Endothelial cell of umbilical vein (primary cell): ENCODE data around the gene AKAP13.

Experiments used
- CTCF ChIP-seq, 2 donors: IDR thresholded peaks; 1 replicate in 1 of 2; 2 replicates in 1 of 2; pipeline ENCODE4 v1.5.1; 2011; ENCODE audit warnings: low read length in 2 of 2, mild to moderate bottlenecking in 2 of 2, moderate library complexity in 2 of 2, control low read depth in 1 of 2, inconsistent platforms in 1 of 2, low read depth in 1 of 2; ENCODE audit not compliant: insufficient read depth in 1 of 2; ENCODE audit errors: extremely low read depth in 1 of 2
- POLR2AphosphoS5 ChIP-seq: IDR thresholded peaks from 2 replicates; pipeline ENCODE4 v1.6.1; 2012; ENCODE audit warnings: low read depth, mild to moderate bottlenecking, control low read depth, low read length, moderate library complexity; ENCODE audit not compliant: insufficient read depth

GRCh38 chr15:85772668-85773067 lies 392.3 kb downstream of the AKAP13 start:
- TF ChIP-seq POLR2AphosphoS5 (no peak), CTCF (IDR thresholded peaks at IDR 0.05; ENCODE audit: extremely low read depth in 1 of 2, insufficient read depth in 1 of 2, low read depth in 1 of 2, low read length in 2 of 2) (no peak)
